Hepatocyte (in vitro differentiated cells): ENCODE results near the gene SCO1.

ENCODE experiments used
- CTCF ChIP-seq: fragments of 200-600 bp; sonication (generic); IDR thresholded peaks from 2 replicates; pipeline ENCODE4 v1.5.1; 2016; ENCODE audit warnings: antibody characterized with exemption, mild to moderate bottlenecking; ENCODE audit not compliant: poor library complexity
- EZH2 ChIP-seq: fragments of 200-600 bp; sonication (generic); IDR thresholded peaks from 2 replicates; pipeline ENCODE4 v1.6.1; 2016; ENCODE audit warnings: antibody characterized with exemption, mild to moderate bottlenecking, borderline replicate concordance
- EZH2phosphoT487 ChIP-seq: fragments of 200-600 bp; sonication (generic); IDR thresholded peaks from one replicate; pipeline ENCODE4 v1.6.1; 2018; ENCODE audit warnings: antibody characterized with exemption, mild to moderate bottlenecking, low read depth, moderate library complexity; ENCODE audit not compliant: unreplicated experiment, severe bottlenecking

- TF ChIP-seq CTCF: peak; percentile 35
- no peak for TF ChIP-seq EZH2
- TF ChIP-seq EZH2phosphoT487: no peak
These were observed 13.5 kb downstream of the SCO1 start for GRCh38 chr17:10683853-10684252.
